ENCODE measurements around the gene KANK3.

Gene KANK3

DNA sequence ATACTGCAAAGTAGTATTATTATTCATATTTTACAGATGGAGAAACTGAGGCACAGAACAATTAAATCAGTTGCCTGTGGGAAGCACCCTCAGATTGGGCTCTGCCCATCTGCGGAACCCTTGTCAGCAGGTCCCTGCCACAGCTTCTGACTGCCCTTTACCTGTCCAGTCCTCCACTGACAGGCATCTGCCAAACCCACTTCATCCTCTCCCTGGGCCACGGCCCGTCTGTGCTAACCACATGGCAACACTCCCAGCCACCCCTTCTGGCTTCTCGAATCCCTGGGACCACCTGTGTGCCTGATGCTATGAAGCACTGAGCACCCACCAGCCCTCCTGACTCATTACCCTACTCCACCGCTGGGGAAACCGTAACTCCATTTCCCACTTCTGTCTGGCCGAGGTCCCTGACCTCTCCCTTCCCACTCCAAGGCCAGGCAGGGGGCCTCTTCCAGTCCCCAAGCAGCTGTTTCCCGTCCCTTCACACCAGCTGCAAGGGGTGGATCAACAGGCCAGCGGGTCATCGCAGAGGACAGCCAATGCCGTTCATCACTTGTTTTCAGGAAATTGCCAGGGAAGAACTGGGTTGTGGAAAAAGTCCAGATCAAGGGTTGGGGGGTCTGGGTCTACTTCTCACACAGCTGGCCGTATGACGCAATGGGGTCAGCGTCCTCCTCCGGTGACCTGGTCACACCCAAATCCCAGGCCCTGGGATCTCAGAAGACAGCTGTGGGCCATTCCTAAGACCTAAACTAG is 2.5 kb downstream of the KANK3 start:
- no peak for TF ChIP-seq JUND (IDR thresholded peaks at IDR 0.05; ENCODE audit: low read depth)
- in situ Hi-C loops (cut with HindIII; ENCODE audit: low pct_unique_long_range_greater_than_20kb, low sequenced_read_pairs), result no loop called here
- DNase-seq (ENCODE audit: low read depth in 1 of 2, low spot score in 1 of 2), result no peak

- DNase-seq (ENCODE audit: low read depth in 1 of 2, low spot score in 1 of 2), result no peak
These were observed 4.2 kb downstream of the KANK3 start for GRCh38 chr19:8338835-8339234.

DNA sequence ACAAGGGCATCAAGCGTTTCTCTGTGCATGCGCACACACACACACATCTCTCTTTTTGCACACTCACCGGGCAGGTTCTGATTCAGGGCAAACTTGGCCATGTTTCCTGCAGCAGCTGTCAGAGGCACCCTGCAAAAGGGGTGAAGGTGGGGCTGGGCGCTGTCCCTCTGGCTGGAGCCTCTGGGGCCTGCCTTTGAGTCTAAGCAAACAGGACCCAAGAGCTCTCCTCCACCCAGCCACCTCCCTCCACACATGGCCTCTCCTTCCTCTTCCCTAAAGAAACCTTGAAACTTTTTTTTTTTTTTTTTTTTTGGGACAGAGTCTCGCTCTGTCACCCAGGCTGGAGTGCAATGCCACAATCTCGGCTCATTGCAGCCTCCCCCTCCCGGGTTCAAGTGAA is 5.3 kb downstream of the KANK3 start:
- in situ Hi-C loops (cut with HindIII; ENCODE audit: low pct_unique_long_range_greater_than_20kb, low sequenced_read_pairs), result no loop called here

More at GRCh38 chr19:8338835-8339234, 4.2 kb downstream of the KANK3 start:
- TF ChIP-seq JUND (IDR thresholded peaks at IDR 0.05; ENCODE audit: low read depth), result no peak
- in situ Hi-C loops (cut with HindIII; ENCODE audit: low pct_unique_long_range_greater_than_20kb, low sequenced_read_pairs), result no loop called here

GRCh38 chr19:8336660-8337059 is 6.4 kb downstream of the KANK3 start:
- DNase-seq (ENCODE audit: low read depth in 1 of 2, low spot score in 1 of 2), result no peak
- in situ Hi-C loops (cut with HindIII; ENCODE audit: low pct_unique_long_range_greater_than_20kb, low sequenced_read_pairs), result no loop called here
- no peak for TF ChIP-seq JUND (IDR thresholded peaks at IDR 0.05; ENCODE audit: low read depth)

More for the DNA sequence above, 5.3 kb downstream of the KANK3 start:
- TF ChIP-seq JUND (IDR thresholded peaks at IDR 0.05; ENCODE audit: low read depth), result no peak
- DNase-seq (ENCODE audit: low read depth in 1 of 2, low spot score in 1 of 2), result no peak

DNA sequence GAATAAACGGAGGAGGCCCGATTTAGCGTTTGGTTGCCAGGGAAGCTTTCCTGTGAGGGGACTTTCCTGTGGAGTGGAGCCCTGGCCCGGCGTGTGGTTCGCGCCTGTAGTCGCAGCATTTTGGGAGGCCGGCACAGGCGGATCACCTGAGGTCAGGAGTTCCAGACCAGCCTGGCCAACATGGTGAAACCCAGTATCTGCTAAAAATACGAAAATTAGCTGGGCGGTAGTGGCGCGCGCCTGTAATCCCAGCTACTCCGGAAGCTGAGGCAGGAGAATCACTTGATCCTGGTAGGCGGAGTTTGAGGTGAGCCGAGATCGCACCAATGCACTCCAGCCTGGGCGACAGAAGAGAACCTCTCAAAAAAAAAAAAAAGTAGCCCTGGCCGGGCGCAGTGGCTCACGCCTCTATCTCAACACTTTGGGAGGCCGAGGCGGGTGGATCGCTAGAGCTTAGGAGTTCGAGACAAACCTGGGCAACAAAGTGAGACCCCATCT is 6.9 kb downstream of the KANK3 start:
- no peak for DNase-seq (ENCODE audit: low read depth in 1 of 2, low spot score in 1 of 2)
- in situ Hi-C loops (cut with HindIII; ENCODE audit: low pct_unique_long_range_greater_than_20kb, low sequenced_read_pairs), result no loop called here
- TF ChIP-seq JUND (IDR thresholded peaks at IDR 0.05; ENCODE audit: low read depth), result no peak

- in situ Hi-C loops (cut with HindIII; ENCODE audit: low pct_unique_long_range_greater_than_20kb, low sequenced_read_pairs), result no loop called here
- no peak for DNase-seq (ENCODE audit: low read depth in 1 of 2, low spot score in 1 of 2)
- no peak for TF ChIP-seq JUND (IDR thresholded peaks at IDR 0.05; ENCODE audit: low read depth)
These were observed 7.6 kb downstream of the KANK3 start for GRCh38 chr19:8335343-8336071.

DNA sequence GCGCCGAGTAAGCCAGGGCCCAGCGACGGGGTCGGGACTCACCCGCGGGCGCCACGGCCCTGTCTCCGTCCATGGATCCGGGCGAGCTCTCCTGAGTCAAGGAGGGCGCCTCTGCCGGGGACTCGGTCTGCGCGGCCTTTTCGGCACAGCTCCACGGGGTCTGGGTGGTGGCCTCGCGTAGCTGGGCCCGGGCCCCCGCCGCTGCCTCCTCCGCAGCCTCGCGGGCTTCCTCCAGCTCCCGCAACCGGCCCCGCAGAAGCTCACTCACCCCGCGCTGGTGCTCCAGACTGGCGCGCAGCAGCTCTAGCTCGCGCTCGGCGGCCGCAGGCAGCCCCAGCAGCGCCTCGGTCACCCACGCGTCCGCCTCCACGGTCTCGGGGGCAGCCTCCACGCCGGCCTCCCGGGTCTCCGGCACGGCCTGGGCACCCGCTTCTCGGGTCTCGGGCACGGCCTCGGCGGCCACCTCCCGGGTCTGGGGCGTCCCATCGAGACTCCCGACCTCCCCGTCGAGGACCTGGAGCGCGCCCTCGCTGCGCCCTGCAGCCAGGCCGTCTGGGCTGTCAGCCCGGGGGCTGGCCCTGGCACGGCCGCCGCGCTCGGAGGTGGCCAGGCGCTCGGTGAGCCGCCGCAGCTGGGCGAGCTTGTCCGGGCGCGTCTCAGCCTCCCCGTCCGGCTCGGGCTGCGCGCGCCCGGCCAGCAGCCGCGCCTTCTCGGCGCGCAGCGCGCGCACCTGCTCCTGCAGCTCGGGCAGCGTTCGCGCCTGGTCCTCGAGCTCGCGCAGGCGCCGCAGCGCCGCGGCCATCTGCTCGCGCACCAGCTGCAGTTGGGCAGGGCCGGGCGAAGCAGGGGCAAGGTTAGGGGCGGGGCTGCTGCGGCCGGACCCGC is 8.4 kb downstream of the KANK3 start:
- in situ Hi-C loops (cut with HindIII; ENCODE audit: low pct_unique_long_range_greater_than_20kb, low sequenced_read_pairs), result no loop called here
- TF ChIP-seq JUND (IDR thresholded peaks at IDR 0.05; ENCODE audit: low read depth), result no peak
- DNase-seq (ENCODE audit: low read depth in 1 of 2, low spot score in 1 of 2), result peak; percentile 88 to 91

DNA sequence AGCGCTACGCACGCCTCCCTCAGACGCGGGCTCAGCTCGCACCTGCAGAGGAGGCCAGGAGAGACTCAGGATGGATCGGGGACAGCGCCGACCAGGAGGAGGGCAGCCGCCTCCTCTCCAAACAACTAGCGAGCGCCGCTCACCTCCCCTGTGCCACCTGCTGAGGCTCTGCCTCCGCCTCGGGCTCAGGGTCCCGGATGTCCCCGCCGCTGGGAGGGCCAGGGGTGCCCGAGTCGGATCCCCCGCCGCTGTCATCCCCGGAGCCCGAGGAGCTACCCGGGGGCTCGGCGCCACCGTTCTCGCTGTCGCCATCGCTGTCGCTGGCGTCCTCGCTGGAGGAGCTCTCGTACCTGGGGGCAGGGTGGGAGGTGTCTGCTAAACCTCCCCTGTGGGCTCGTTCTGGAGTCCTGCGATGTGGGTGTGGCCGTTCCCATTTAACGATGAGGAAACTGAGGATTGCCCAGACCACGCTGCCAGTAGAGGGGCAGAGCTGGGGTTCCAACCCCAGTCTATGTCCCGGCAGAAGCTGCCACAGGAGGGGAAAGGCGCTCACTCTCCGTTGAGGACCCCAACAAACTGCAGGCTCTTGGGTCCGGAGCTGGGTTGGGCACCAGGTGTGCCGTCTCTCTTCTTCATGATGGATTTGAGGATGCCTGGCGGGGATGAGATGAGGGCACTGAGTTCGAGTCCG is 9.2 kb downstream of the KANK3 start:
- no peak for DNase-seq (ENCODE audit: low read depth in 1 of 2, low spot score in 1 of 2)
- no peak for TF ChIP-seq JUND (IDR thresholded peaks at IDR 0.05; ENCODE audit: low read depth)
- in situ Hi-C loops (cut with HindIII; ENCODE audit: low pct_unique_long_range_greater_than_20kb, low sequenced_read_pairs), result no loop called here

- no peak for TF ChIP-seq JUND (IDR thresholded peaks at IDR 0.05; ENCODE audit: low read depth)
- DNase-seq (ENCODE audit: low read depth in 1 of 2, low spot score in 1 of 2), result no peak
- in situ Hi-C loops (cut with HindIII; ENCODE audit: low pct_unique_long_range_greater_than_20kb, low sequenced_read_pairs), result no loop called here
These were observed 9.9 kb downstream of the KANK3 start for GRCh38 chr19:8332976-8333766.

- in situ Hi-C loops (cut with HindIII; ENCODE audit: low pct_unique_long_range_greater_than_20kb, low sequenced_read_pairs), result no loop called here
- no peak for DNase-seq (ENCODE audit: low read depth in 1 of 2, low spot score in 1 of 2)
- no peak for TF ChIP-seq JUND (IDR thresholded peaks at IDR 0.05; ENCODE audit: low read depth)
These were observed 11.7 kb downstream of the KANK3 start for GRCh38 chr19:8331263-8331845.

DNA sequence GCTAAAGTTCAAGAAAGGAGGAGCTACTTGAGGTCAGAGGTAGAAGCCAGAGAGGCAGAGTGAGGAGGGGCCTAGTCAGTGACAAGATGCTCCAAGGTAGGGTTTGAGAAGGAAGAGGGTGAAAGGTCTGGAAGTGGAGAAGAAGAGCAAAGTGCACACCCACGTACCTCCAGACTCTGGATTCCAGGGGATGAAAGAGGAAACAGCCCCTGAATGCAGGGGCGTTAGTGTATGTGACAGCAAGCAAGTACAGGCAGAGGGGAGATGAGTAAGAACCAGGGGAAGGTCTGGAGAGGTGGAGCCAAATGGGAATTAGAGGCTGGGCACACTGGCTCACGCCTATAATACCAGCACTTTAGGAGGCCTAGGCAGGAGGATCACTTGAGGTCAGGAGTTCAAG is 13.1 kb downstream of the KANK3 start:
- in situ Hi-C loops (cut with HindIII; ENCODE audit: low pct_unique_long_range_greater_than_20kb, low sequenced_read_pairs), result no loop called here

More for the DNA sequence above, 13.1 kb downstream of the KANK3 start:
- no peak for TF ChIP-seq JUND (IDR thresholded peaks at IDR 0.05; ENCODE audit: low read depth)
- DNase-seq (ENCODE audit: low read depth in 1 of 2, low spot score in 1 of 2), result no peak
